Thymus (tissue), 11 donors: ENCODE results near the gene GOLGA6B. TPM values are rescaled to one million over a fixed set of nuclear protein-coding genes. Genes with fewer than 3 reads are reported as not detected.
"Not testable (repeated sequence)": the region's sequence is repeated elsewhere in the genome, so short reads cannot be mapped to it uniquely, and the experiment has no call there.

Experiments used
- DNase-seq, 9 donors: peaks; one replicate each; pipeline ENCODE4 v3.0.0-alpha.2; 2013; ENCODE audit warnings: low spot score in 9 of 9, low read depth in 6 of 9, missing footprints in 1 of 9
- H3K27ac ChIP-seq, 2 donors: one replicate each; pipeline ENCODE4 v1.5.1; 2013; ENCODE audit warnings: control low read depth in 1 of 2, low read depth in 1 of 2, low read length in 1 of 2, mild to moderate bottlenecking in 1 of 2, moderate library complexity in 1 of 2
- H3K27me3 ChIP-seq, 2 donors: one replicate each; pipeline ENCODE4 v1.5.1; 2013; ENCODE audit warnings: low read length in 1 of 2; ENCODE audit not compliant: control insufficient read depth in 2 of 2, insufficient read depth in 1 of 2
- H3K36me3 ChIP-seq, 2 donors: one replicate each; pipeline ENCODE4 v1.5.1; 2013; ENCODE audit warnings: low read length in 1 of 2, mild to moderate bottlenecking in 1 of 2, moderate library complexity in 1 of 2; ENCODE audit not compliant: control insufficient read depth in 2 of 2, insufficient read depth in 2 of 2
- H3K4me1 ChIP-seq, 2 donors: one replicate each; pipeline ENCODE4 v1.5.1; 2013; ENCODE audit warnings: low read length in 2 of 2; ENCODE audit not compliant: control insufficient read depth in 2 of 2, insufficient read depth in 2 of 2
- H3K4me3 ChIP-seq, 2 donors: one replicate each; pipeline ENCODE4 v1.5.1; 2013; ENCODE audit warnings: low read length in 2 of 2, control low read depth in 1 of 2, mild to moderate bottlenecking in 1 of 2
- H3K9me3 ChIP-seq, 2 donors: one replicate each; pipeline ENCODE4 v1.5.1; 2013; ENCODE audit warnings: low read length in 1 of 2, mild to moderate bottlenecking in 1 of 2; ENCODE audit not compliant: control insufficient read depth in 2 of 2, insufficient read depth in 1 of 2
- WGBS: extraction: QIAGEN DNeasy Blood & Tissue Kit; methylation state at CpG from one replicate; pipeline ENCODE4 v1.1.7; 2013; 5-methylcytosine and 5-hydroxymethylcytosine counted together
- polyA plus RNA-seq: library from polyadenylated mRNA; stranded (reverse); fragments of 200-250 nt; gene quantifications from one replicate; pipeline ENCODE4 v1.2.3, GENCODE V29; 2013
- total RNA-seq: library from RNA; stranded (reverse); fragments of 120-200 nt; gene quantifications from one replicate; pipeline ENCODE4 v1.2.4, GENCODE V29; 2013
- donor health status: healthy.

Gene GOLGA6B
- total and polyA plus RNA-seq, 2 donors: not detected

DNA sequence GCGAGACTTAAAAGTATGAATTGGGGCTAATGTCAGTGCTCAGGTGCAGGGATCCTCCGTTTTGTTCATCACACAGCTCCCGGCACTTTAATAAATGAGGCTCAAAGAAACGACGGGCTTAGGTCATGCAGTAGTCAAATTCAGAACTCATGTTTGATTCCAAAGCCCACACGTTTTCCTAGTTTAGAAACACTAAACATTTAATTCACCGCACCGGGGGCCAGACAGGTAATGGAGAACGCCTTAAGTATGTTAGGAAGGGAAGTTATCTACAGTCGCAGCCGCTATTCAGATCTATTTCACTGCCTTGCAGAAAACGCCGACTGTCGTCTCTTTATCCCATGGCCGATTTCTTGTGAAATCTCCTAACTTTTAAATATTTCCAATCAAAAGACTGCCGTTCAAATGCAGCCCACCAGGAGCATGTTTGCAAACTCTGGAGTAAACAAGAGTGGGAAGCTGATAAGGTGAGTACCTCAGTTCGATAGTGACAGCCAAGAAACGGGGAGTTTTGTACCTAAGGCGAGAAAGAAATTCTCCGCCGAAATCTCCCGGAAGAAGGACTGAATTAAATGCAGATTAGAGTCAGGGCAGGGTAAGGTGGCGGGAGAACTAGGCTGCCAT lies 30.9 kb downstream of the GOLGA6B start:
- Histone ChIP-seq H3K27me3 (no peaks in the 10 kb centered on the region), H3K9me3 (no peaks in the 10 kb centered on the region), H3K27ac (peak overlapping the region; percentile 79 to 92), H3K4me3 (peak overlapping the region; percentile 74 to 77), H3K36me3 (no peaks in the 10 kb centered on the region), H3K4me1 (peaks cover 0 to 7% of the 10 kb centered on the region in 2 donors)
- WGBS: 28% methylated on average over 23 of the region's 23 CpGs
- DNase-seq: peak in 1 of 9 donors; percentile 5

DNA sequence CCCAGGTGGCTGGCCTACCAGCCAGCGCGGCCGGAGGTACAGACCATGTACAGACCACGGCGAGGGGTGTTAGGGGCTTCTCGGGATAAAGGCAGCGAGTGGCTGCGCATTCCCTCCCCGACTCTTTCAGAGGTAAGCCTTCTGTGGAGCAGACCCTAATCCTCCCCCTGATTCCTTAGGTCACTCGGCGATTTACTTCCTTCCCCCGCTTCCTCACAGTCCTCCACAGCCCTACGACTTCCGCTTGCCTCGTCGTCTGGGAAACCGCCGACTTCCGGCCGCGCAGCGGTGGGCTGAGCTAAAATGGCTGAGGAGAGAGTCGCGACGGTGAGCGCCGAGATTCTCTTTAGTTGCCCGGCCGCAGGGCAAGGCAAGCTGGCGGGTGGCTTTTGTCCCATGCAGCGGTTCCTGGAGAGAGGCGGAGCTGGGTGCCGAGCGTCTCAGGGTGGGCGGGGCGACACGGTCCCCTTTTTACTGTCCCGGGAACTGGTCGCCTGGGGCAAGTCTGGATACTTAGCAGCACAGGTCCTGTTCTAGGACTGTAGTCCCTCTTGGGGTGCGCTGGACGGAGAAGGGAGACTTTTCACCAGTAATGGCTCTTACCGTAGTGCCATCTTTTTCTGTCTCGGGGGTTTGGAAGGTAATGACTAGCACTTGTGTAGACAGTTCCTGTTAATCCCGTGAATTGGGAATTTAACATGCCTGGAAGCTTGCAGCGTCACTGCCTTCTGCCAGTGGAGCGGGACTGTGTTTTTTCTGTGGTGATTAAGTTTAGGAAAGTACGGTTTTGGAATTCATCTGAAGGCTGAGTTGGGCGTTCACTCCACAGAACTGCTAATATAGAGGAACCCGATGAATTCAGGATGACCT lies 31.7 kb downstream of the GOLGA6B start, which contains the start of the genes BBS4 and HIGD2B:
TSS of gene BBS4 (plus strand) at position 283 of the 870 bp plus-strand sequence. CDS start at position 304, 21 bp downstream.
TSS of gene HIGD2B (minus strand) at position 258 of the 870 bp plus-strand sequence. CDS start 9,808 bp downstream, outside the sequence.
- Histone ChIP-seq H3K4me1 (peaks cover 0 to 7% of the 10 kb centered on the region in 2 donors), H3K9me3 (no peaks in the 10 kb centered on the region), H3K36me3 (no peaks in the 10 kb centered on the region), H3K4me3 (peak within 1 kb of the TSS; percentile 74 to 77), H3K27me3 (no peaks in the 10 kb centered on the region), H3K27ac (peak within 1 kb of the TSS; percentile 79 to 92)
- under 1% methylated on average over 49 of the region's 49 CpGs for WGBS
- DNase-seq: peak; percentile 70 to 91 (median 79)

DNA sequence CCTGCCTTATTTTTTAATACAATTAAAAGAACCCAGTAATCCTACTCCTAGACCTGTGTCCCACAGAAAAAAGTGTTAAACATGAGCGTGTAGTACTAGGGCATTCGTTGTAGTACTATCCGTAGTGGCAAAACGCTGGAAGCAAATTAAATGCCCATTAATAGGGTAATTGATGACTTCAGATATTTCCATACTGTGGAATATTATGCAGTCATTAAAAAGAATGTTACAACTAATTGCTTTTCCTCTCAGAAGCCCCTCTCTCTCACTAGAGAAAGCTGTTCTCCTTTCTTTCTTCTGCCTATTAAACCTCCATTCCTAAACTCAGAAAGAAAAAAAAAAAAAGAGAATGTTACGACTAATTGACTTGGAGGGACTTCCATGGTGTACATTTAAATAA lies 34.2 kb downstream of the GOLGA6B start:
- no peak overlapping the region for H3K27ac ChIP-seq
- H3K4me1 ChIP-seq: peaks cover 0 to 7% of the 10 kb centered on the region in 2 donors
- 98% methylated on average over 5 of the region's 5 CpGs for WGBS
- H3K36me3 ChIP-seq: no peaks in the 10 kb centered on the region
- H3K4me3 ChIP-seq: no peak overlapping the region
- H3K9me3 ChIP-seq: no peaks in the 10 kb centered on the region
- no peak for DNase-seq
- no peaks in the 10 kb centered on the region for H3K27me3 ChIP-seq

DNA sequence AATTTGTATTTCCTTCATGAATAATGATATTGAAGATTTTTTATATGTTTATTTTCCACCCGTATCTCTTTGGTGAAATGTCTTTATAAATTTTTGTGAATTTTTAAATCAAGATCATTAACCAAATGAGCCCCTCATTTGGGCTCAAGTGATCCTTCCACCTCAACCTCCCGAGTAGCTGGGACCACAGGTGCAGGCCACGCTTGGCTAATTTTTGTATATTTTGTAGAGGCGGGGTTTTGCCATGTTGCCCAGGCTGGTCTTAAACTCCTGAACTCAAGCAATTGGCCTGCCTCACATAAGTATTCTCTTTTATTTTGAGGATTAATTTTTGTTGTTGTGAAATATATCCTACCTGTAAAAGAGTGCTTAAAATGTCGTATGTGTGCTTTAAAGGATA lies 36.4 kb downstream of the GOLGA6B start:
- DNase-seq: no peak
- 95% methylated on average over 5 of the region's 5 CpGs for WGBS

DNA sequence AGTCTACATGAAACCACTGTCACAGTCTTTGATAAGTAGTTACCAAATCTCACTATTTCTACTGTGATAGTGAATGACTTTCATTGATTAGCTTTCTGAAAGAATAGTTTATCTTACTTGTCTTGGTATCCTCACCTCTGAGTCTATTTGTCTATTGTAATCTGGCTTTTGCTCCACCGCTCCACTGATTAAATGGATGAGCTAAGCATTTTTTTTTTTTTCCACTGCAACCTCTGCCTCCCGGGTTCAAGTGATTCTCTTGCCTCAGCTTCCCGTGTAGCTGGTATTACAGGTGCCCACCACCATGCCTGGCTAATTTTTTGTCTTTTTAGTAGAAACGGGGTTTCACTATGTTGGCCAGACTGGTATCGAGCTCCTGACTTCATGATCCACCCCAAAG lies 44.4 kb downstream of the GOLGA6B start:
- no peak overlapping the region for H3K27ac ChIP-seq
- DNase-seq: no peak
- no peaks in the 10 kb centered on the region for H3K36me3 ChIP-seq
- WGBS: 98% methylated on average over 5 of the region's 5 CpGs
- H3K9me3 ChIP-seq: no peaks in the 10 kb centered on the region
- H3K4me1 ChIP-seq: no peaks in the 10 kb centered on the region
- no peaks in the 10 kb centered on the region for H3K27me3 ChIP-seq
- no peak overlapping the region for H3K4me3 ChIP-seq

More for the DNA sequence above, 36.4 kb downstream of the GOLGA6B start:
- no peaks in the 10 kb centered on the region for H3K27me3 ChIP-seq
- H3K4me1 ChIP-seq: peaks cover 0 to 3% of the 10 kb centered on the region in 2 donors
- no peak overlapping the region for H3K27ac ChIP-seq
- no peaks in the 10 kb centered on the region for H3K36me3 ChIP-seq
- H3K9me3 ChIP-seq: no peaks in the 10 kb centered on the region
- no peak overlapping the region for H3K4me3 ChIP-seq

DNA sequence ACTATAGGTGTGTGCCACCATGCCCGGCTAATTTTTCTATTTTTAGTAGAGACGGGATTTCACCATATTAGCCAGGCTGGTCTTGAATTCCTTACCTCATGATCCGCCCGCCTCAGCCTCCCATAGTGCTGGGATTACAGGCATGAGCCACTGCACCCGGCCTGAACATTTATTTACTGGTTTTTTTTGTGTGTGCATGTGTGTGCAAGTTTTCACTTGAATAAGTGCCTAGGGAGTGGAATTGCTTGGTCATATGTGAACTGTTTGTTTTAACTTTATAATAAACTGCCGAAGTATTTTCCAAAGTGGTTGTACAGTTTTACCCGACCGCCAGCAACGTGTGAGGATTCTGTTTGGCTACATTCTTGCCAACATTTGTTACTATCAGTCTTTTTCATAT lies 45.6 kb downstream of the GOLGA6B start:
- H3K4me3 ChIP-seq: no peak overlapping the region
- no peaks in the 10 kb centered on the region for H3K4me1 ChIP-seq
- WGBS: 98% methylated on average over 9 of the region's 9 CpGs
- H3K27me3 ChIP-seq: no peaks in the 10 kb centered on the region
- H3K9me3 ChIP-seq: no peaks in the 10 kb centered on the region
- no peak overlapping the region for H3K27ac ChIP-seq
- no peaks in the 10 kb centered on the region for H3K36me3 ChIP-seq
- no peak for DNase-seq

DNA sequence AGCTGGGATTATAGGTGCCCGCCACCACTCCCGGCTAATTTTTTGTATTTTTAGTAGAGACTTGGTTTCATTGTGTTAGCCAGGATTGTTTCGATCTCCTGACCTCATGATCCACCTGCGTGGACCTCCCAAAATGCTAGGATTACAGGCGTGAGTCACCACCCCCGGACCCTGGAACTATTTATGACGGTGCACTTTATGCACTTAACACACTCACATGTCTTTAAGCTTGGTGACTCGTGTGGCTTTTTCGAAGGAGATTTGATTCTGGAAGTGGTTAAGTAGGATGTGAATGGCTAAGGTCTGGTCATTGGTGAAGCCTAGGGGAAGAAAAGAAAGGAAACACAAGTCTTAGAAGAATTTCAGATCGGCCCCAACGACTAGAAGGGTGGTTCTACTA lies 51.8 kb downstream of the GOLGA6B start:
- Histone ChIP-seq H3K9me3 (no peaks in the 10 kb centered on the region), H3K27ac (no peak overlapping the region), H3K4me1 (no peaks in the 10 kb centered on the region), H3K4me3 (no peak overlapping the region), H3K36me3 (no peaks in the 10 kb centered on the region), H3K27me3 (no peaks in the 10 kb centered on the region)
- DNase-seq: no peak
- WGBS: 97% methylated on average over 11 of the region's 11 CpGs

DNA sequence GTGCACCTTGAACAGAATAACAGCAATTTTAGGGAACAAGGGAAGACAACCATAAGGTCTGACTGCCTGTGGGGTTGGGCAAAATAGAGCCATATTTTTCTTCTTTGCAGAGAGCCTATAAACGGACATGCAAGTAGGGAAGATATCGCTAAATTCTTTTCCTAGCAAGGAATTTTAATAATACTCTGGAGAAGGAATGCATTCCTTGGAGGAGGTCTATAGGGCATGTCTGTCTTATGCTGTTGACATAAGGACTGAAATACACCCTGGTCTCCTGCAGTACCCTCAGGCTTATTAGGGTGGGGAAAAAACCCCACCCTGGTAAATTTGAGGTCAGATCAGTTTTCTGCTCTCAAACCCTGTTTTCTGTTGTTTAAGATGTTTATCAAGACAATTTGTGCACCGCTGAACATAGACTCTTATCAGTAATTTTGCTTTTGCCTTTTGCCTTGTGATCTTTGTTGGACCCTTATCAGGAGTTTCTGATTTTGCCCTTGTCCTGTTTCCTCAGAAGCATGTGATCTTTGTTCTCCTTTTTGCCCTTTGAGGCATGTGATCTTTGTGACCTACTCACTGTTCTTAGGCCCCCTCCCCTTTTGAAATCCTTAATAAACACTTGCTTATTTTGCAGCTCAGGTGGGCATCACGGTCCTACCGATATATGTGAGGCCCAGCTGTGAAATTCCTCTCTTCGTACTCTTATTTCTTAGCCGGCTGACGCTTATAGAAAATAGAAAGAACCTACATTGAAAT lies 54.2 kb downstream of the GOLGA6B start:
- H3K27ac ChIP-seq, H3K9me3 ChIP-seq, H3K4me1 ChIP-seq, H3K4me3 ChIP-seq, DNase-seq, H3K36me3 ChIP-seq, H3K27me3 ChIP-seq: not testable (repeated sequence)
- WGBS: 91% methylated on average over 8 of the region's 8 CpGs
